C4-2B (cell line): ENCODE measurements around the gene SMG9.

ENCODE experiments used
- H3K27ac ChIP-seq: fragments of 450-650 bp; 2 replicates; pipeline ENCODE4 v1.5.1; 2017
- CTCF ChIP-seq: fragments of 450-650 bp; conservative IDR thresholded peaks from 2 replicates; pipeline ENCODE4 v1.5.1; 2017; ENCODE audit warnings: mild to moderate bottlenecking
- ZFX ChIP-seq: fragments of 450-650 bp; IDR thresholded peaks from 2 replicates; pipeline ENCODE4 v1.6.1; 2017

Gene SMG9, protein sequence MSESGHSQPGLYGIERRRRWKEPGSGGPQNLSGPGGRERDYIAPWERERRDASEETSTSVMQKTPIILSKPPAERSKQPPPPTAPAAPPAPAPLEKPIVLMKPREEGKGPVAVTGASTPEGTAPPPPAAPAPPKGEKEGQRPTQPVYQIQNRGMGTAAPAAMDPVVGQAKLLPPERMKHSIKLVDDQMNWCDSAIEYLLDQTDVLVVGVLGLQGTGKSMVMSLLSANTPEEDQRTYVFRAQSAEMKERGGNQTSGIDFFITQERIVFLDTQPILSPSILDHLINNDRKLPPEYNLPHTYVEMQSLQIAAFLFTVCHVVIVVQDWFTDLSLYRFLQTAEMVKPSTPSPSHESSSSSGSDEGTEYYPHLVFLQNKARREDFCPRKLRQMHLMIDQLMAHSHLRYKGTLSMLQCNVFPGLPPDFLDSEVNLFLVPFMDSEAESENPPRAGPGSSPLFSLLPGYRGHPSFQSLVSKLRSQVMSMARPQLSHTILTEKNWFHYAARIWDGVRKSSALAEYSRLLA

GRCh38 chr19:43754503-43755255 lies at the start of gene SMG9:
SMG9 (minus strand) TSS chr19:43754962; CDS start chr19:43750741, 4,221 bp downstream.
- TF ChIP-seq CTCF (no peak), ZFX (no peak)

DNA sequence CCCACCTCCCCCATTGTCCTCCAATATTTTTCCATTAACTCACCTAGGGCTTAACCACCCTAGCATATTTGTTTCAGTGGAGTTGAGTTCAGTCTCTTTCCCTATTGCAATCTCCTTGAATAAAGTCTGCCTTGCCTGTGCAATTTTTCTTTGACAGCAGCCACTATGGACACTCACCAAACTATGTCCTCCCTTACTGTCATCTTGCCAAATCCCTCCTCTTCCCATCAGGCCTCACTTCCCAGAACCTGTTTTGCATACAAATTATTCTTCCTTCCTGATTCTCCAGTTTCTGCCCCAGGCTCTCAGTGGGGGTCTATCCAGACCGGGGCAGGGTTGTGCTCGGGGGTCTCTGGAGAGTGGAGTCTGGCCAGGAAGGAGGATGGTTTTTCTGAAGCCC lies 49.7 kb upstream of the SMG9 start:
- H3K27ac ChIP-seq, result no peak overlapping the region
- TF ChIP-seq ZFX, result no peak
- no peak for TF ChIP-seq CTCF

More at GRCh38 chr19:43754503-43755255, at the start of gene SMG9:
- peak within 1 kb of the TSS; percentile 97 for H3K27ac ChIP-seq

GRCh38 chr19:43802216-43802951 lies 47.6 kb upstream of the SMG9 start, which contains the start of gene LYPD5:
LYPD5 (minus strand) TSS chr19:43802447; CDS start chr19:43802380, 67 bp downstream.
- H3K27ac ChIP-seq, result no peak within 1 kb of the TSS
- no peak for TF ChIP-seq CTCF
- TF ChIP-seq ZFX, result no peak

GRCh38 chr19:43799502-43800142 lies 44.9 kb upstream of the SMG9 start:
- TF ChIP-seq ZFX (no peak), CTCF (no peak)
- H3K27ac ChIP-seq, result no peak overlapping the region

DNA sequence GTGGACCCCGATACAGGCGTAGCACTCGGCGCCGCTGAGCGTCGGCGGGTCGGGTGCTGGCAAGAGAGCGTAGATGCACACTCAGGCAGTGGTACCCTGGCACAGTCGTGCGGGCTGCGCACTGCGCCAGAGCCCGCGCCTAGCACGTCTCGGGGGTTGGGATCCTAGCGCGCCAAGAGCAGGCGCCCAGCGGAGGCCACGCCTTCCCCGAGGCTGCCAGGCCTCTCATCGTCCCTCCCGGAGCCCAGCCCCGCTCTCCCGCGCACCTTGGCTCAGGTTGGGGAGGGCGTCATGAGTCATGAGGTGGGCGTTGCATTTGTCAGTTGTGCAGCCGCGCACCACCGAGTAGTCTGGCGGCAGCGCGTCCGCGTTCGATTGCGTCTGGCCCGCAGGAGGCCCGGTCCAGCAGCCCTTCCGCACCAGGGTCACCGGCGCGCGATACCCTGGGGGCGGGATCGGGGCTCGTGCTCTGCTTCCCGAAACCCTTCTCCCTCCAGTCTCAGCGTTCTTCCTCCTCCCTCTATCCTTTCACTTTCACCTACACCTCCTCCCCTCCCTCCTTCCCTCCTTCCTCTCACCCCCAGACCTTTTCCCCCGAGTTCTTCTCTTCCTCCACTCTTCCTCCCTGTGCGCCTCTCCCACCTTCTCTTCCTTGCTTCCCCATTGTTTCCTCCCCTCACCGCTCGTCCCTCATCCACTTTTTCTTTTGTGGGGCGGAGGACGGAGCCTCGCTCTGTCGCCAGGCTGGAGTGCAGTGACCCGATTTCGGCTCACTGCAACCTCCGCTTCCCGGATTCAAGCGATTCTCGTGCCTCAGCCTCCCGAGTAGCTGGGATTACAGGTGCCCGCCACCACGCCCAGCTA lies 44.0 kb upstream of the SMG9 start:
- no peak overlapping the region for H3K27ac ChIP-seq
- TF ChIP-seq ZFX (no peak), CTCF (no peak)

DNA sequence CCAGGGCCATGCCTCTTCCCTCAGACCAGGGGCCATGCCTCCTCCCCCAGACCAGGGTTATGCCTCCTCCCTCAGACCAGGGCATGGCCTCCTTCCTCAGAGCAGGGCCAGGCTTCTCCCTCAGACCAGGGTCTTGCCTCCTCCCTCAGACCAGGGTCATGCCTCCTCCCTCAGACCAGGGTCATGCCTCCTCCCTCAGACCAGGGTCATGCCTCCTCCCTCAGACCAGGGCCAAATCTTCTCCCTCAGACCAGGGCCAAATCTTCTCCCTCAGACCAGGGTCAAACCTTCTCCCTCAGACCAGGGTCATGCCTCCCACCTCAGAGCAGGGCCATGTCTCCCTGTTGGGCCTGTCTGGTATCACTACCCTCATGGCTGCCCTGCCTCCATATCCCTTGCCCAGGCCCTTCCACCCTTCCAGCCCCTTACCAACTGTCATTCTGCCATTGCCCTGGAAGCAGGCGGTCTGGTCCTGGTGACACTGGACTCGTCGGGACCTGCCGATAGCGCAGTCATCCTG lies 43.3 kb upstream of the SMG9 start:
- H3K27ac ChIP-seq, result no peak overlapping the region
- TF ChIP-seq ZFX, result no peak
- TF ChIP-seq CTCF, result no peak
